ENCODE results near the gene KIF25. TPM values are rescaled to one million over a fixed set of nuclear protein-coding genes. Genes with fewer than 3 reads are reported as not detected.
A peak's percentile ranks its signal among the peaks of the same experiment; 100 is the strongest.

KIF25 gene
- total RNA-seq, 1 experiment from 2014 or later, result 0.28 TPM

DNA sequence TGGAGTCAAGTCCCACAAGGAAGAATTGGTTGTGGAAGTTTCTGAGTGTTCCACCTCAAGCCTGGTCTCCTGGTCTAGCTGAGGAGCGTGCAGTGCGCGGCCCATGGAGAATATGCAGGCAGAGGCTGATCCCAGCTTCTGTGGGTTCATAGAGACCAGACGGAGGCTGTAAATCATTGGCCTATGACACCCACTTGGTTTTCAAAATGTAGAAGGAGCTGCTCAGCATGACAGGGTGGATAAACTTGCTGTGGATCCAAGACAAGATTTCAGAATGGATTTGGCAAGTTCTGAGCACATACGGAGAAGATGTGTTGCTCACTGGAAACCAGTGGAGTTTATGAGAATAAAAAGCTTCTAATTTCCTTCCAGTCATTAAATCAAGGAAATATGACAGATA lies 744 bp downstream of the KIF25 start (continued):
- TF ChIP-seq, protein P1, sequence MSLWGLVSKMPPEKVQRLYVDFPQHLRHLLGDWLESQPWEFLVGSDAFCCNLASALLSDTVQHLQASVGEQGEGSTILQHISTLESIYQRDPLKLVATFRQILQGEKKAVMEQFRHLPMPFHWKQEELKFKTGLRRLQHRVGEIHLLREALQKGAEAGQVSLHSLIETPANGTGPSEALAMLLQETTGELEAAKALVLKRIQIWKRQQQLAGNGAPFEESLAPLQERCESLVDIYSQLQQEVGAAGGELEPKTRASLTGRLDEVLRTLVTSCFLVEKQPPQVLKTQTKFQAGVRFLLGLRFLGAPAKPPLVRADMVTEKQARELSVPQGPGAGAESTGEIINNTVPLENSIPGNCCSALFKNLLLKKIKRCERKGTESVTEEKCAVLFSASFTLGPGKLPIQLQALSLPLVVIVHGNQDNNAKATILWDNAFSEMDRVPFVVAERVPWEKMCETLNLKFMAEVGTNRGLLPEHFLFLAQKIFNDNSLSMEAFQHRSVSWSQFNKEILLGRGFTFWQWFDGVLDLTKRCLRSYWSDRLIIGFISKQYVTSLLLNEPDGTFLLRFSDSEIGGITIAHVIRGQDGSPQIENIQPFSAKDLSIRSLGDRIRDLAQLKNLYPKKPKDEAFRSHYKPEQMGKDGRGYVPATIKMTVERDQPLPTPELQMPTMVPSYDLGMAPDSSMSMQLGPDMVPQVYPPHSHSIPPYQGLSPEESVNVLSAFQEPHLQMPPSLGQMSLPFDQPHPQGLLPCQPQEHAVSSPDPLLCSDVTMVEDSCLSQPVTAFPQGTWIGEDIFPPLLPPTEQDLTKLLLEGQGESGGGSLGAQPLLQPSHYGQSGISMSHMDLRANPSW (CRISPR knock-in tag; conservative IDR thresholded peaks at IDR 0.05; ENCODE audit: low read depth), result no peak
- no peak for TF ChIP-seq NFYB (CRISPR knock-in tag; conservative IDR thresholded peaks at IDR 0.05; ENCODE audit: low read depth)

DNA sequence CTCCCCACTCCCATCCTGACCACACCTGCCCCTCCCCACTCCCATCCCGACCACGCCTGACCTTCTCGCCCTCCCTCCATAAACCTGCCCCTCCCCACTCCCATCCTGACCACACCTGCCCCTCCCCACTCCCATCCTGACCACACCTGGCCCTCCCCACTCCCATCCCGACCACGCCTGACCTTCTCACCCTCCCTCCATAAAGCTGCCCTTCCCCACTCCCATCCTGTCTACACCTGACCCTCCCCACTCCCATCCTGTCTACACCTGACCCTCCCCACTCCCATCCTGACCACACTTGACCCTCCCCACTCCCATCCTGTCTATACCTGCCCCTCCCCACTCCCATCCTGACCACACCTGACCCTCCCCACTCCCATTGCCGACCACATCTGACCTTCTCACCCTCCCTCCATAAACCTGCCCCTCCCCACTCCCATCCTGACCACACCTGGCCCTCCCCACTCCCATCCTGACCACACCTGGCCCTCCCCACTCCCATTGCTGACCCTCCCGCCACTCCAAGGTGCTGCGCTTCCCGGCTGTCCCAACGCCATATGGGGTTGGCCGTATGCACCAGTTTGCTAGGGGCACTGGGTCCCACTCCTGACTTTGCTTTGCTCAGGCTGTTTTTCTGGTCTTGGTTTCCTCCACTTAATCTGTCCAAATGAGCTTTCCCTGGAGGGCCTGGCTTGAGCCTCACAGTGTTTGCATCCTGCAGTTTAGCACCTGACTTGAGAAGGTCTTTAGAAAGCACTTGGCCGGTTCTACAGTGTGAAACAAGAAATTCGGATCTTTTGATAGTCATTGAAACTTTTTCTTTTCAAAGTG lies 2.9 kb downstream of the KIF25 start:
- CTCF ChIA-PET, result no interaction called here

DNA sequence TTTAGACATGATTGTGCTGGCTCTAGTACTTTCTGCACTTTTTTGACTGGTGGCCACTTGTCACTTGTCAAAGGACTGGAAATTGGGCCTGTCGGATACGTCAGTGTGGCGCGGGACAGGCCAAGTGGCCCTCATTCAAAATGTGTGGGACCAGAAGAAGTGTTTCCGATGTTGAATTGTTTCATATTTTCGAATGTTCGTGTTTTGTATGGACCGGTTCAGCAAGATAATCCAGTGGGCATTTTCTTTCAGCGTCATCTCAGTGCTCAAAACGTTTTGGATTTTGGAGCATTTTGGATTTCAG lies 3.5 kb downstream of the KIF25 start:
- DNase-seq (ENCODE audit: low spot score) (no peak), ATAC-seq (no peak)
- ChIA-PET CTCF (no interaction called here), POLR2A (no interaction called here)
- peaks cover 11% of the 10 kb centered on the region for H3K4me1 Mint-ChIP-seq
- peaks cover 26% of the 10 kb centered on the region for H3K9me3 Mint-ChIP-seq
- H3K4me3 Mint-ChIP-seq, result no peak overlapping the region
- H3K27me3 Mint-ChIP-seq (ENCODE audit: low read depth), result no peaks in the 10 kb centered on the region
- no peak overlapping the region for H3K27ac Mint-ChIP-seq
- peaks cover 9% of the 10 kb centered on the region; the same call in 1 of the 2 replicates for H3K36me3 Mint-ChIP-seq
- TF ChIP-seq GRHL2 (CRISPR knock-in tag; IDR thresholded peaks at IDR 0.05; ENCODE audit: insufficient replicate concordance, severe bottlenecking), result no peak
- TF ChIP-seq, protein P2, sequence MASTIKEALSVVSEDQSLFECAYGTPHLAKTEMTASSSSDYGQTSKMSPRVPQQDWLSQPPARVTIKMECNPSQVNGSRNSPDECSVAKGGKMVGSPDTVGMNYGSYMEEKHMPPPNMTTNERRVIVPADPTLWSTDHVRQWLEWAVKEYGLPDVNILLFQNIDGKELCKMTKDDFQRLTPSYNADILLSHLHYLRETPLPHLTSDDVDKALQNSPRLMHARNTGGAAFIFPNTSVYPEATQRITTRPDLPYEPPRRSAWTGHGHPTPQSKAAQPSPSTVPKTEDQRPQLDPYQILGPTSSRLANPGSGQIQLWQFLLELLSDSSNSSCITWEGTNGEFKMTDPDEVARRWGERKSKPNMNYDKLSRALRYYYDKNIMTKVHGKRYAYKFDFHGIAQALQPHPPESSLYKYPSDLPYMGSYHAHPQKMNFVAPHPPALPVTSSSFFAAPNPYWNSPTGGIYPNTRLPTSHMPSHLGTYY (CRISPR knock-in tag; IDR thresholded peaks at IDR 0.05), result no peak
- TF ChIP-seq ATF1 (CRISPR knock-in tag; IDR thresholded peaks at IDR 0.05), result no peak
- no peak for TF ChIP-seq TP53 (CRISPR knock-in tag; IDR thresholded peaks at IDR 0.05)
- TF ChIP-seq, protein P3, sequence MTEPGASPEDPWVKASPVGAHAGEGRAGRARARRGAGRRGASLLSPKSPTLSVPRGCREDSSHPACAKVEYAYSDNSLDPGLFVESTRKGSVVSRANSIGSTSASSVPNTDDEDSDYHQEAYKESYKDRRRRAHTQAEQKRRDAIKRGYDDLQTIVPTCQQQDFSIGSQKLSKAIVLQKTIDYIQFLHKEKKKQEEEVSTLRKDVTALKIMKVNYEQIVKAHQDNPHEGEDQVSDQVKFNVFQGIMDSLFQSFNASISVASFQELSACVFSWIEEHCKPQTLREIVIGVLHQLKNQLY (CRISPR knock-in tag; IDR thresholded peaks at IDR 0.05), result no peak
- TF ChIP-seq GABPB1 (CRISPR knock-in tag; IDR thresholded peaks at IDR 0.05), result no peak
- TF ChIP-seq ESRRA (CRISPR knock-in tag; IDR thresholded peaks at IDR 0.05; ENCODE audit: borderline replicate concordance), result no peak
- TF ChIP-seq, protein P4, sequence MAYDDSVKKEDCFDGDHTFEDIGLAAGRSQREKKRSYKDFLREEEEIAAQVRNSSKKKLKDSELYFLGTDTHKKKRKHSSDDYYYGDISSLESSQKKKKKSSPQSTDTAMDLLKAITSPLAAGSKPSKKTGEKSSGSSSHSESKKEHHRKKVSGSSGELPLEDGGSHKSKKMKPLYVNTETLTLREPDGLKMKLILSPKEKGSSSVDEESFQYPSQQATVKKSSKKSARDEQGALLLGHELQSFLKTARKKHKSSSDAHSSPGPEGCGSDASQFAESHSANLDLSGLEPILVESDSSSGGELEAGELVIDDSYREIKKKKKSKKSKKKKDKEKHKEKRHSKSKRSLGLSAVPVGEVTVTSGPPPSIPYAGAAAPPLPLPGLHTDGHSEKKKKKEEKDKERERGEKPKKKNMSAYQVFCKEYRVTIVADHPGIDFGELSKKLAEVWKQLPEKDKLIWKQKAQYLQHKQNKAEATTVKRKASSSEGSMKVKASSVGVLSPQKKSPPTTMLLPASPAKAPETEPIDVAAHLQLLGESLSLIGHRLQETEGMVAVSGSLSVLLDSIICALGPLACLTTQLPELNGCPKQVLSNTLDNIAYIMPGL (CRISPR knock-in tag; IDR thresholded peaks at IDR 0.05), result no peak
- TF ChIP-seq MYBL2 (CRISPR knock-in tag; IDR thresholded peaks at IDR 0.05), result no peak
- no peak for TF ChIP-seq ZNF423 (CRISPR knock-in tag; IDR thresholded peaks at IDR 0.05)
- TF ChIP-seq GTF2I (CRISPR knock-in tag; conservative IDR thresholded peaks at IDR 0.05), result no peak
- no peak for TF ChIP-seq SOX15 (CRISPR knock-in tag; IDR thresholded peaks at IDR 0.05)
- no peak for TF ChIP-seq OVOL2 (CRISPR knock-in tag; IDR thresholded peaks at IDR 0.05; ENCODE audit: borderline replicate concordance)
- TF ChIP-seq, protein P5, sequence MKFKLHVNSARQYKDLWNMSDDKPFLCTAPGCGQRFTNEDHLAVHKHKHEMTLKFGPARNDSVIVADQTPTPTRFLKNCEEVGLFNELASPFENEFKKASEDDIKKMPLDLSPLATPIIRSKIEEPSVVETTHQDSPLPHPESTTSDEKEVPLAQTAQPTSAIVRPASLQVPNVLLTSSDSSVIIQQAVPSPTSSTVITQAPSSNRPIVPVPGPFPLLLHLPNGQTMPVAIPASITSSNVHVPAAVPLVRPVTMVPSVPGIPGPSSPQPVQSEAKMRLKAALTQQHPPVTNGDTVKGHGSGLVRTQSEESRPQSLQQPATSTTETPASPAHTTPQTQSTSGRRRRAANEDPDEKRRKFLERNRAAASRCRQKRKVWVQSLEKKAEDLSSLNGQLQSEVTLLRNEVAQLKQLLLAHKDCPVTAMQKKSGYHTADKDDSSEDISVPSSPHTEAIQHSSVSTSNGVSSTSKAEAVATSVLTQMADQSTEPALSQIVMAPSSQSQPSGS (CRISPR knock-in tag; IDR thresholded peaks at IDR 0.05; ENCODE audit: borderline replicate concordance, low read depth), result no peak

More for the DNA sequence above, 2.9 kb downstream of the KIF25 start:
- Mint-ChIP-seq H3K4me3 (no peak overlapping the region), H3K4me1 (peaks cover 11% of the 10 kb centered on the region), H3K9me3 (peaks cover 21% of the 10 kb centered on the region), H3K27ac (peak overlapping the region; percentile 53; the same call in 1 of the 2 replicates), H3K27me3 (ENCODE audit: low read depth) (no peaks in the 10 kb centered on the region), H3K36me3 (peaks cover 9% of the 10 kb centered on the region; the same call in 1 of the 2 replicates)
- TF ChIP-seq MXD4 (CRISPR knock-in tag; IDR thresholded peaks at IDR 0.05; ENCODE audit: borderline replicate concordance) (no peak), CREB1 (CRISPR knock-in tag; IDR thresholded peaks at IDR 0.05) (no peak), HMGA2 (CRISPR knock-in tag; IDR thresholded peaks at IDR 0.05) (no peak)
- TF ChIP-seq, protein P3 (CRISPR knock-in tag; IDR thresholded peaks at IDR 0.05), result no peak
- TF ChIP-seq, protein P6, sequence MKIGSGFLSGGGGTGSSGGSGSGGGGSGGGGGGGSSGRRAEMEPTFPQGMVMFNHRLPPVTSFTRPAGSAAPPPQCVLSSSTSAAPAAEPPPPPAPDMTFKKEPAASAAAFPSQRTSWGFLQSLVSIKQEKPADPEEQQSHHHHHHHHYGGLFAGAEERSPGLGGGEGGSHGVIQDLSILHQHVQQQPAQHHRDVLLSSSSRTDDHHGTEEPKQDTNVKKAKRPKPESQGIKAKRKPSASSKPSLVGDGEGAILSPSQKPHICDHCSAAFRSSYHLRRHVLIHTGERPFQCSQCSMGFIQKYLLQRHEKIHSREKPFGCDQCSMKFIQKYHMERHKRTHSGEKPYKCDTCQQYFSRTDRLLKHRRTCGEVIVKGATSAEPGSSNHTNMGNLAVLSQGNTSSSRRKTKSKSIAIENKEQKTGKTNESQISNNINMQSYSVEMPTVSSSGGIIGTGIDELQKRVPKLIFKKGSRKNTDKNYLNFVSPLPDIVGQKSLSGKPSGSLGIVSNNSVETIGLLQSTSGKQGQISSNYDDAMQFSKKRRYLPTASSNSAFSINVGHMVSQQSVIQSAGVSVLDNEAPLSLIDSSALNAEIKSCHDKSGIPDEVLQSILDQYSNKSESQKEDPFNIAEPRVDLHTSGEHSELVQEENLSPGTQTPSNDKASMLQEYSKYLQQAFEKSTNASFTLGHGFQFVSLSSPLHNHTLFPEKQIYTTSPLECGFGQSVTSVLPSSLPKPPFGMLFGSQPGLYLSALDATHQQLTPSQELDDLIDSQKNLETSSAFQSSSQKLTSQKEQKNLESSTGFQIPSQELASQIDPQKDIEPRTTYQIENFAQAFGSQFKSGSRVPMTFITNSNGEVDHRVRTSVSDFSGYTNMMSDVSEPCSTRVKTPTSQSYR (CRISPR knock-in tag; IDR thresholded peaks at IDR 0.05), result no peak
- no peak for DNase-seq (ENCODE audit: low spot score)
- ATAC-seq, result no peak
- POLR2A ChIA-PET, result no interaction called here

Measured in WTC11 (cell line).